ENCODE measurements around the gene SEMA4G.

Gene SEMA4G

DNA sequence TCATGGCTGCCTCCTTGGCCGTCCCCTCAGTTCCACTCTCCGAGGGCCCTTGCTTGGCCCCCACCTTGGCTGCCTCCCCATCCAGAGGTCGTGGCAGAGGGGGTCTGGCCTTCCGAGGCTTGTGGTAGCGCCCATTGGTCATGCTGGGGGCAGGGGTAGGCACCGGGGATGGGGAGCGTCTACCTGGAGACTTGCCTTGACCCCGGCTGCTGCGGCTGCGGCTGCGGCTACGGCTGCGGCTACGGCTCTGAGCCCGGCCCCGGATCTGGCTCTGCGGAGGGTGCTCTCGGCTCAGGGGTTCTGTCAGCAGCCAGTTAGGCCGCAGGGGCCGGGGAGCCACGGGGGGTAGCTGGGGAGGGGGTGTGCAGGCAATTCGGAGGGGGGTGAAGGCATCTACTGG is 41.0 kb downstream of the SEMA4G start:
- Histone ChIP-seq H3K27ac (ENCODE audit: low read depth, low read length) (no peak overlapping the region), H3K4me1 (ENCODE audit: control insufficient read depth, insufficient read depth, low read length) (peaks cover 7% of the 10 kb centered on the region; the same call in 1 of the 2 replicates), H3K36me3 (ENCODE audit: control insufficient read depth, insufficient read depth, low read length) (peaks cover 22% of the 10 kb centered on the region), H3K9me3 (ENCODE audit: control insufficient read depth, insufficient read depth, low read length) (no peaks in the 10 kb centered on the region), H3K9ac (ENCODE audit: low read depth, low read length) (no peak overlapping the region), H3K27me3 (ENCODE audit: control insufficient read depth, insufficient read depth, low read length) (peaks cover 10% of the 10 kb centered on the region; the same call in 1 of the 2 replicates), H3K4me3 (ENCODE audit: low read depth, low read length) (no peak overlapping the region)

DNA sequence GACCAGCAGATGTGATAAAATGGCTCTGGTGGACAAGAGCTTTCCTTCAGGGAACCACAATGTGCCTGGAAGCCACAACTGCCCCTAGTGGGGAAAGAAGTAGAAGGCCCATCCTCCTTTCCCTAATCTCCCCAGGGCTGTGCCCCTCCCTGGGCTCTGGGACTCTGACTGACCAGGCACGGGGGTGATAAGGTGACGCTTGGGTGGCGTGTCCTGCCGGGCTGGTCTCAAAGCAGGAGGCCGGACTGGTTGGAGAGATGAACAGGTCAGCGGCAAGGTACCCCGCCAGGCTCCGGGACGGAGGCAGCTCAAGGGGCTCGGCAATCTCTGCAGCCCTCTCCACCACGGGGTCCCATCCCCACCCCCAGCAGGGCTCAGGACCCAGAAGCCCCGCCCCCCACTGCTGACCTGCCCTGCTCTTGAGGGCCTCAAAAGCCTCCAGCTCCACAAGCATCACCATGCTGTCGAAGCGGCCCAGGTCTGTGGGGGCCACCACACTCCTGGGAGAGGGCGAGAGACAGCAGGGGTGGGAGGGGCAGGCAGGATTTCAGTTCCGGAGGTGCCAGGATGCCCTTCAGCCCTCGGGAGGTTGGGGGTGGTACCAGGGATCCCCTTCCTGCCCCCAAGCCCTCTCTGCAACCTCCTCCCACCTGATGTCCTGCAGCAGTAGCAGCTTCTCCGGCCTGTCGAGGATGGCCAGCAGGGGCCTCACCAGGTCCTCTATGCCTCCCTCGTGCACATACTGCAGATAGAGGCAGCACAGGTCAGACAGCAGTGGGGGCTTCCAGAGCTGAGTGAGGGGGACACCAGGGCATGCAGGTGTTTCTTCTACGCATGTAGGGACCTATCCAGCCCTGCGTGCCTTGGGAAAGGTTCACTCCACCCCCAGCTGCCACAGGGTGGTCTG is 42.5 kb downstream of the SEMA4G start:
- Histone ChIP-seq H3K27me3 (ENCODE audit: control insufficient read depth, insufficient read depth, low read length) (peaks cover 19% of the 10 kb centered on the region), H3K9me3 (ENCODE audit: control insufficient read depth, insufficient read depth, low read length) (no peaks in the 10 kb centered on the region), H3K9ac (ENCODE audit: low read depth, low read length) (no peak overlapping the region), H3K27ac (ENCODE audit: low read depth, low read length) (no peak overlapping the region), H3K36me3 (ENCODE audit: control insufficient read depth, insufficient read depth, low read length) (peaks cover 8% of the 10 kb centered on the region), H3K4me1 (ENCODE audit: control insufficient read depth, insufficient read depth, low read length) (peaks cover 7% of the 10 kb centered on the region; the same call in 1 of the 2 replicates), H3K4me3 (ENCODE audit: low read depth, low read length) (no peak overlapping the region)

DNA sequence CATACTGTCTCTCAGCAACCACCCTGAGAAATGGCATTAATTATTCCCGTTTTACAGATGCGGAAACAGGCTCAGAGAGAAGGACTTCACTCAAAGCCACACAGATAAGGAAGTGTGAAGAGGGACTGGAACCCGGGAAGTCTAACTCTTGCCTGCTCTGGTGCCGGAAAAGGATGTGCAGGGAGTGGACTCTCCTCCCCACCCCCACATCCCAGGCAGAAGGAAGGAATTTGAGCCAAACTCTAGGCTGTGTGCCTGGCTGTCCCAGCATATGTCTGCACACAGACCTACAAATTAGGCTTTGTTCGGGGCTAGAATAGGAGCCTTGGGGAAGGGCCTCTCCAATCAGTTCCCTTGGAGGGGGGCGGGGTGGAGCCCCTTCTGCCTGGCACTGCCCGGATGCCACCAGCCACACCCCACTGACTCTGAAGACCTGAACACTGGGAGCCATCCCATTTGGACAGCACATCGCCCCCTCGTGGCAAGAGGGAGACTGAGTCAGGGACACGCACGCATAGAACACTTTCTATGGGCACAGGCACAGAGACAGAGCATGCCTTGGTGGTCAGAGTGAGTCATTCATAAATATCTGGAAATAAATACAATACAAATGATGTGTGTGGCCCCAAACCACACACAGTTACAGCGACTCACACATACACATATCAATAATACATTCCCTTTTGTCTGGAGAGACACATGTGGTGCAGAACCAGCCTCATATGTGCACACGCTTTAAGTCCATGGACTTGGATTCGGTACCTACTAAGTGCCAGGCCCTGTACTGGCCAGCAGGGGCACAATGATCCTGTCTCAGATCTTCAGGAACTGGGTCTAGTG is 43.4 kb downstream of the SEMA4G start:
- no peak overlapping the region for H3K9ac ChIP-seq (ENCODE audit: low read depth, low read length)
- H3K4me1 ChIP-seq (ENCODE audit: control insufficient read depth, insufficient read depth, low read length): peaks cover 7% of the 10 kb centered on the region; the same call in 1 of the 2 replicates
- H3K36me3 ChIP-seq (ENCODE audit: control insufficient read depth, insufficient read depth, low read length): no peaks in the 10 kb centered on the region
- no peaks in the 10 kb centered on the region for H3K9me3 ChIP-seq (ENCODE audit: control insufficient read depth, insufficient read depth, low read length)
- H3K27me3 ChIP-seq (ENCODE audit: control insufficient read depth, insufficient read depth, low read length): peaks cover 28% of the 10 kb centered on the region
- no peak overlapping the region for H3K4me3 ChIP-seq (ENCODE audit: low read depth, low read length)
- no peak overlapping the region for H3K27ac ChIP-seq (ENCODE audit: low read depth, low read length)

DNA sequence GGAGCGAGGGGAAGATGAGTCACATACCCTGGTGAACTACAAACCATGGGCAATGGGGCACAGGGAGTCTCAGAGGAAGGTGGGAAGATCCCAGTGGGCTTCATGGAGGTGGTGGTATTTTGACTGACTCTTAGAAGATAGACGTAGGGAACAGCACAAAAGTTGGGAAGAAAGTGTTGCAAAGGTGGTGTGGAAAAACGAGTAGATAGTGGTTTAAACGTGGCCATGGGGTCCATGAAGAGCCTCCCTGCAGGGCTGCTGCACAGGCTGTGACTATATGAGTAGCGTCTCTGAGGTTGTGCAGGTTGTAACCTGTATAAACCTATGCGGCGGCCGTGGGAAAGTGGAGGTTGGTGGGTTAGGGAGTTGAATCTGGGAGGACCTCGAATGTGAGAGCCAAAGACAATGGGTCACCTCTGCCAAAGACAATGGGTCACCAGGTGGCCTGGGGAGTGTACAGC is 44.1 kb downstream of the SEMA4G start:
- Histone ChIP-seq H3K9ac (ENCODE audit: low read depth, low read length) (no peak overlapping the region), H3K4me3 (ENCODE audit: low read depth, low read length) (no peak overlapping the region), H3K27me3 (ENCODE audit: control insufficient read depth, insufficient read depth, low read length) (peaks cover 35% of the 10 kb centered on the region), H3K9me3 (ENCODE audit: control insufficient read depth, insufficient read depth, low read length) (no peaks in the 10 kb centered on the region), H3K27ac (ENCODE audit: low read depth, low read length) (no peak overlapping the region), H3K36me3 (ENCODE audit: control insufficient read depth, insufficient read depth, low read length) (no peaks in the 10 kb centered on the region), H3K4me1 (ENCODE audit: control insufficient read depth, insufficient read depth, low read length) (peaks cover 9% of the 10 kb centered on the region; the same call in 1 of the 2 replicates)

DNA sequence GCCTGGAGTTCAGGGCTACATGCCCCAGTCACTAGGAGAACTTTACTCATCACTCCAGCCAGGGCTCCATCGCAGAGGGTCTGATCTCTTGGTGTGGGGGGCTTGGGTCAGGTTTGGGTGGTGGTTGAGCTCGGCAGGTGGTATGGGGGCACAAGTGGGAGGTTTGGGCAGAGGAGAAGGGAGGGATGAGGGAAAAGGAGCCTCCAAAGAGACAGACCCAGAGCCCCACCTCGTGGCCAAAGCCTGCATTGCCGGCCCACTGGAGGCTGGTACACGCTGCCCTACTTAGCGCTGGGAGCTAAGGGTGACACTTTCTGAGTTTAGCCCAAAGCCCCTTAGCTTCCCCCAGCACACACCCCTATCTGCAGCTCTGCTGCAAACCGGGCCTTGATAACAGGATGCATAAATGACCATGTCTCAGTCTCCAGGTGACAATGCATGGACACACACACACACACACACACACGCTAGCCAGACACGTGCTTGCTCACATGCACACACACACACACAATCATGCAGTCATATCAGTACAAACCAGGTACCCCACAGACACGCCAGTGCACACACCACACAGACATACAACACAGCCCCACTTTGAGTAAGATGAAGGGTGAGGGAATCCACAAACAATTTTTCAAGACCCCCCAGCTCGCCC is 45.1 kb downstream of the SEMA4G start:
- no peak overlapping the region for H3K27ac ChIP-seq (ENCODE audit: low read depth, low read length)
- H3K9me3 ChIP-seq (ENCODE audit: control insufficient read depth, insufficient read depth, low read length): no peaks in the 10 kb centered on the region
- H3K27me3 ChIP-seq (ENCODE audit: control insufficient read depth, insufficient read depth, low read length): peaks cover 44% of the 10 kb centered on the region
- 0 out of 2 replicates have a peak, but pooled peaks cover 12% of the 10 kb centered on the region for H3K4me1 ChIP-seq (ENCODE audit: control insufficient read depth, insufficient read depth, low read length)
- no peak overlapping the region for H3K9ac ChIP-seq (ENCODE audit: low read depth, low read length)
- no peaks in the 10 kb centered on the region for H3K36me3 ChIP-seq (ENCODE audit: control insufficient read depth, insufficient read depth, low read length)
- no peak overlapping the region for H3K4me3 ChIP-seq (ENCODE audit: low read depth, low read length)

DNA sequence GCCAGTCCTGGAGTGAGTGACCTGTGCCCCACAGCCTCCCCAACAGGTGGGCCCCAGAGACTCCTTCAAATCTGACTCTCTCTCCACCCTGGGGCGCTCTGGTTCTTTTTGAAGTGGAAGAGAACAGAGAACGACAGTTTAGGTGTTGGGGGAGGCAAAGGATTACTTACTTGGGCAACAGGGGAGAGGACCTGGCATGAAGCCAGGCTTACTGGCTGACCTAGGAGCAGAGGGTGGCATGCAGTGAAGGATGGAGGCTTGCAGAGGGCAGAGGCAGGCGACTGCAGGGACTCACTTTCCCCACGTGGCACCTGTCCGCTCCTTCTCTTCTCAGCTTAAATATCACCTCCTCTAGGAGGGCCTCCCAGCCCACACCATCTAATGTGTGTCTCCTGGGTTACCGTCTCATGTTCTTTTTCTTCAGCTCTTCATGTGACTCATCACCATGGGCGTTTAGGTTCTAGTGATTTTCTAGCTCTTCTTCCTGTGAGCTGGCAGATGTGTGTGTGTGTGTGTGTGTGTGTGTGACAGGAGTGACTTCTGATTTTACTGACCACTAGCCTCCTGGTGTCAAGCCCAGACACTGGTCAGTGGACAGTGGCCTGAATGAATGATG is 45.8 kb downstream of the SEMA4G start:
- Histone ChIP-seq H3K4me3 (ENCODE audit: low read depth, low read length) (no peak overlapping the region), H3K36me3 (ENCODE audit: control insufficient read depth, insufficient read depth, low read length) (no peaks in the 10 kb centered on the region), H3K9me3 (ENCODE audit: control insufficient read depth, insufficient read depth, low read length) (no peaks in the 10 kb centered on the region), H3K4me1 (ENCODE audit: control insufficient read depth, insufficient read depth, low read length) (0 out of 2 replicates have a peak, but pooled peaks cover 12% of the 10 kb centered on the region), H3K27me3 (ENCODE audit: control insufficient read depth, insufficient read depth, low read length) (peaks cover 49% of the 10 kb centered on the region), H3K27ac (ENCODE audit: low read depth, low read length) (no peak overlapping the region), H3K9ac (ENCODE audit: low read depth, low read length) (no peak overlapping the region)

DNA sequence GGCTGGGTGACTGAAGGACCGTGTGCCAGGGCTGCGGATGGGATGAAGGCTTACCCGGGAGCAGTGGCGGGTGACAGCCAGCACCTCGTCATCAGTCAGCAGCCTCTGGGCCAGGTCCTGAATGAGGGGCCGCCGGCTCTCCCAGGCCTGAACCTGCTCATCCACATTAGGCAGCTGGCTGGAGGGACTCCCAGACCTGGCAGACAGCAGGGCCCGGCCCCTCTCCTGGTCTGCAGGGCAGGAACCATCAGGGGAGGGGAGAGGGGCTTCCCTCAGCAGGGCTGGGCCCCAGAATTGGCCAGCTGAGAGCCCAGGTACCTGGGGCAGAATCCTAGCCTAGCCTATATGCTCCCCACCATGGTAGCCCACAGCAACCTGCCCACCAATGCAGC is 46.3 kb downstream of the SEMA4G start:
- H3K9ac ChIP-seq (ENCODE audit: low read depth, low read length): no peak overlapping the region
- H3K36me3 ChIP-seq (ENCODE audit: control insufficient read depth, insufficient read depth, low read length): no peaks in the 10 kb centered on the region
- 0 out of 2 replicates have a peak, but pooled peaks cover 12% of the 10 kb centered on the region for H3K4me1 ChIP-seq (ENCODE audit: control insufficient read depth, insufficient read depth, low read length)
- H3K27ac ChIP-seq (ENCODE audit: low read depth, low read length): no peak overlapping the region
- H3K9me3 ChIP-seq (ENCODE audit: control insufficient read depth, insufficient read depth, low read length): no peaks in the 10 kb centered on the region
- peaks cover 51% of the 10 kb centered on the region for H3K27me3 ChIP-seq (ENCODE audit: control insufficient read depth, insufficient read depth, low read length)
- no peak overlapping the region for H3K4me3 ChIP-seq (ENCODE audit: low read depth, low read length)

DNA sequence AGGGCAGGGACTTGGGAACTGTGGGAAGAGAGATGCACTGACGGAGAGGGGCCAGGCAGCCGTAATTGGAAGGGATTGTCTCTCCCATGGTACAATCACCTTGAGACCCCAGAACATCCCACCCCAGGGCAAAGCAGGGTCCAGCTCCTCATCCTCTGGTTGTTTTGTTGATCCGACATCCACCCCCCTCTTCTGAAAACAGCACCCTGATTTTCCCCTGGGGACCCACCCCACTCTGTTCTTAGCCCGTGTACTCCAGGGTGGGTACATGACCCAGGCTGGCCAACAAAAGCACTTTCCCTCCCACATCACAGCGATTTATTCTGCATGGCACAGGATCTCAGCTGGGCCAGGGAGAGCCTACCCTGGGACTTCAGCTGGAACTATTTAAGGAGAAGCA is 47.5 kb downstream of the SEMA4G start:
- H3K9ac ChIP-seq (ENCODE audit: low read depth, low read length): no peak overlapping the region
- no peaks in the 10 kb centered on the region for H3K9me3 ChIP-seq (ENCODE audit: control insufficient read depth, insufficient read depth, low read length)

DNA sequence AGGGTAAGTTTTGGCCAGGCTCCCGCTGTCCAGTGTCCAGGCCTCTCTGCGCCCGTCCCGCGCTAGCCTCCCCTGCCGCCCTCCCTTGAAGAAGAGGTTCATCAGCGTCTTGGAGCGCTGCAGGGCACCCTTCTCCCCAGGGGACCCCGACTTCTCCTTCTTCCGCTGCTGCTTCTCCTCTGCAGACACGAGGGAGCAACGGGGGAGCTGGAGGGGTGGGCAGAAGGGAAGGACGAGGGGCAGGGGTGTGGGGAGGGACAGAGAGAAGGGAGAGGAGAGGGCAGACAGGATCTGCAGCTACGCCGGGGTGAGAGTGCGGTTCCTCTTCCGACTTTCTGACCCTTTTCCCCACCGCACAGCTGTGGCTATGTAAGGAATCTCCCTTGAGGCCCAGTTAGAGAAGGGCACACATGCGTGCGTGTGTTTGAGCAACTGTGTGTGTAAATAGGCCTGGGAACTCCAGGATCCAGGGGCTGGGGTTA is 48.9 kb downstream of the SEMA4G start:
- no peak overlapping the region for H3K9ac ChIP-seq (ENCODE audit: low read depth, low read length)
- H3K4me3 ChIP-seq (ENCODE audit: low read depth, low read length): peak overlapping the region; percentile 52
- H3K36me3 ChIP-seq (ENCODE audit: control insufficient read depth, insufficient read depth, low read length): no peaks in the 10 kb centered on the region
- no peaks in the 10 kb centered on the region for H3K9me3 ChIP-seq (ENCODE audit: control insufficient read depth, insufficient read depth, low read length)
- 0 out of 2 replicates have a peak, but pooled peaks cover 6% of the 10 kb centered on the region for H3K4me1 ChIP-seq (ENCODE audit: control insufficient read depth, insufficient read depth, low read length)
- no peak overlapping the region for H3K27ac ChIP-seq (ENCODE audit: low read depth, low read length)
- H3K27me3 ChIP-seq (ENCODE audit: control insufficient read depth, insufficient read depth, low read length): peaks cover 53% of the 10 kb centered on the region

More for the DNA sequence above, 47.5 kb downstream of the SEMA4G start:
- Histone ChIP-seq H3K36me3 (ENCODE audit: control insufficient read depth, insufficient read depth, low read length) (no peaks in the 10 kb centered on the region), H3K27ac (ENCODE audit: low read depth, low read length) (no peak overlapping the region), H3K27me3 (ENCODE audit: control insufficient read depth, insufficient read depth, low read length) (peaks cover 53% of the 10 kb centered on the region), H3K4me3 (ENCODE audit: low read depth, low read length) (no peak overlapping the region), H3K4me1 (ENCODE audit: control insufficient read depth, insufficient read depth, low read length) (0 out of 2 replicates have a peak, but pooled peaks cover 12% of the 10 kb centered on the region)

Measured in HUES48 (cell line).